Panc1 (cell line): Measurements from ENCODE around the gene MIR17HG. TPM values are rescaled to one million over a fixed set of nuclear protein-coding genes. Genes with fewer than 3 reads are reported as not detected.

Experiments used
- ATAC-seq: fragments of 200-7000 bp; cut with Tn5 transposase; 2 replicates; pipeline ENCODE4 v1.9.1; 2020; ENCODE audit warnings: mild to moderate bottlenecking, moderate library complexity
- BruUV-seq: library from RNA; stranded (reverse); fragments of 400-500 nt; replicated peaks from 2 replicates; lab custom pipeline; 2021; lab: Mats Ljungman, UMichigan
- CTCF ChIA-PET: fragments of 300-600 bp; sonication (Branson Sonifier 250); formaldehyde crosslinking; loops from one replicate; lab custom pipeline; 2022; ENCODE audit warnings: antibody characterized with exemption; lab: Charles Lee
- POLR2A ChIA-PET: fragments of 300-600 bp; sonication (Branson Sonifier 250); formaldehyde crosslinking; loops from one replicate; lab custom pipeline; 2022; ENCODE audit warnings: antibody characterized with exemption; lab: Charles Lee
- DNase-seq: peaks from one replicate; pipeline ENCODE4 v3.0.0-alpha.2; 2010; ENCODE audit warnings: low read depth, low spot score
- H3K27ac ChIP-seq: 2 replicates; pipeline ENCODE4 v1.5.1; 2011; ENCODE audit warnings: mild to moderate bottlenecking, low read length, inconsistent platforms
- H3K27me3 ChIP-seq: fragments of 200-500 bp; sonication (Bioruptor generic); 2 replicates; pipeline ENCODE4 v1.6.0; 2014; ENCODE audit warnings: low read length, inconsistent platforms; ENCODE audit not compliant: control insufficient read depth, insufficient read depth
- H3K36me3 ChIP-seq: fragments of 200-500 bp; sonication (Bioruptor generic); 2 replicates; pipeline ENCODE4 v1.5.1; 2014; ENCODE audit warnings: inconsistent platforms, mild to moderate bottlenecking, low read length, moderate library complexity; ENCODE audit not compliant: control insufficient read depth, insufficient read depth
- H3K4me1 ChIP-seq: 2 replicates; pipeline ENCODE4 v1.5.1; 2011; ENCODE audit warnings: inconsistent platforms, mild to moderate bottlenecking, low read length, moderate library complexity; ENCODE audit not compliant: control insufficient read depth, insufficient read depth
- H3K4me3 ChIP-seq, 2 experiments: 2 replicates each; pipeline ENCODE4 v1.5.1; 2011 to 2012; ENCODE audit warnings: low read depth in 2 of 2, low read length in 2 of 2, mild to moderate bottlenecking in 2 of 2, inconsistent platforms in 1 of 2, moderate library complexity in 1 of 2
- H3K9me3 ChIP-seq: fragments of 200-500 bp; sonication (Bioruptor generic); 2 replicates; pipeline ENCODE4 v1.5.1; 2014; ENCODE audit warnings: low read depth, mild to moderate bottlenecking, inconsistent platforms, low read length, moderate library complexity; ENCODE audit not compliant: control insufficient read depth, insufficient read depth
- POLR2AphosphoS5 ChIP-seq: IDR thresholded peaks from 2 replicates; pipeline ENCODE4 v1.6.1; 2012; ENCODE audit warnings: mild to moderate bottlenecking, low read depth, low read length, moderate library complexity
- REST ChIP-seq, 2 experiments: IDR thresholded peaks; 2 replicates each; pipeline ENCODE4 v1.6.1; 2011 to 2012; ENCODE audit warnings: low read depth in 2 of 2, control low read depth in 1 of 2, low read length in 1 of 2, mild to moderate bottlenecking in 1 of 2, moderate library complexity in 1 of 2; ENCODE audit not compliant: insufficient read depth in 1 of 2
- SIN3A ChIP-seq: IDR thresholded peaks from 2 replicates; pipeline ENCODE4 v1.6.1; 2012; ENCODE audit warnings: low read depth, mild to moderate bottlenecking, low read length, moderate library complexity, borderline replicate concordance; ENCODE audit not compliant: insufficient read depth
- TCF7L2 ChIP-seq: IDR thresholded peaks from 2 replicates; pipeline ENCODE4 v1.6.1; 2011; ENCODE audit warnings: mild to moderate bottlenecking, low read depth, low read length, inconsistent platforms
- in situ Hi-C: cut with HindIII; loops from 2 replicates; pipeline ENCODE4 v1.10.0; 2016; ENCODE audit warnings: low sequenced_read_pairs, low pct_unique_long_range_greater_than_20kb
- intact Hi-C: fragments of 100-400 bp; cut with micrococcal nuclease; formaldehyde crosslinking; loops from one replicate; pipeline ENCODE4 v1.10.0; 2022; ENCODE audit not compliant: unreplicated experiment
- total RNA-seq: library from RNA; stranded (reverse); gene quantifications from one replicate; pipeline ENCODE4 v1.2.1, GENCODE V29; 2021; ENCODE audit not compliant: unreplicated experiment
- TF ChIP-seq, protein P1 (sequence below): fragments of 450-650 bp; IDR thresholded peaks from 2 replicates; pipeline ENCODE4 v1.5.1; 2017; ENCODE audit warnings: mild to moderate bottlenecking

Gene MIR17HG
- total RNA-seq, 1 experiment from 2014 or later: 3.1 TPM

DNA sequence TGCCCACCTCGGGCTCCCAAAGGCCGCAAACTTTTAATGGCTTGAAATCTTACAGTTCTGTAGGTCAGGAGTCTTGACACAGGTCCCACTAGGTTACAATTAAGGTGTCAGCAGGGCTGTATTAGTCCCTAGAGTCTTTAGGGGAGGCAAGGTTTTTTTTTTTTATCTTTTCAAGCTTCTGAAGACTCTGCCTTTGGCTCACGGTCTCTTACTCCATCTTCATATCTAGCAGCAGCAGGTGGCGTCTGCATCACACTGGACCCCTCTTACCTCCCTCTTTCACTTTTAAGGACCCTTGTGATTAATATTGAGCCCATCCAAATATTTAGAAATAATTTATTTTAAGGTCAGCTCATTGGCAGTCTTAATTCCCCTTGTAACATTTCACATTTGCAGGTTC, 11.6 kb downstream of the MIR17HG start:
- Histone ChIP-seq H3K4me3 (no peak overlapping the region), H3K4me1 (no peaks in the 10 kb centered on the region), H3K36me3 (peaks cover 16% of the 10 kb centered on the region), H3K9me3 (no peaks in the 10 kb centered on the region), H3K27me3 (no peaks in the 10 kb centered on the region), H3K27ac (no peak overlapping the region)
- intact Hi-C loops: no loop called here
- ChIA-PET CTCF (no interaction called here), POLR2A (no interaction called here)
- BruUV-seq: no TSS peak
- TF ChIP-seq REST (IDR thresholded peaks at IDR 0.05; ENCODE audit: insufficient read depth in 1 of 2, low read depth in 2 of 2, low read length in 1 of 2) (no peak), POLR2AphosphoS5 (no peak), TCF7L2 (no peak), SIN3A (no peak)
- TF ChIP-seq, protein P1, sequence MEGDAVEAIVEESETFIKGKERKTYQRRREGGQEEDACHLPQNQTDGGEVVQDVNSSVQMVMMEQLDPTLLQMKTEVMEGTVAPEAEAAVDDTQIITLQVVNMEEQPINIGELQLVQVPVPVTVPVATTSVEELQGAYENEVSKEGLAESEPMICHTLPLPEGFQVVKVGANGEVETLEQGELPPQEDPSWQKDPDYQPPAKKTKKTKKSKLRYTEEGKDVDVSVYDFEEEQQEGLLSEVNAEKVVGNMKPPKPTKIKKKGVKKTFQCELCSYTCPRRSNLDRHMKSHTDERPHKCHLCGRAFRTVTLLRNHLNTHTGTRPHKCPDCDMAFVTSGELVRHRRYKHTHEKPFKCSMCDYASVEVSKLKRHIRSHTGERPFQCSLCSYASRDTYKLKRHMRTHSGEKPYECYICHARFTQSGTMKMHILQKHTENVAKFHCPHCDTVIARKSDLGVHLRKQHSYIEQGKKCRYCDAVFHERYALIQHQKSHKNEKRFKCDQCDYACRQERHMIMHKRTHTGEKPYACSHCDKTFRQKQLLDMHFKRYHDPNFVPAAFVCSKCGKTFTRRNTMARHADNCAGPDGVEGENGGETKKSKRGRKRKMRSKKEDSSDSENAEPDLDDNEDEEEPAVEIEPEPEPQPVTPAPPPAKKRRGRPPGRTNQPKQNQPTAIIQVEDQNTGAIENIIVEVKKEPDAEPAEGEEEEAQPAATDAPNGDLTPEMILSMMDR: no peak
- in situ Hi-C loops: no loop called here
- ATAC-seq: no peak; the same call in 1 of the 2 replicates
- no peak for DNase-seq

DNA sequence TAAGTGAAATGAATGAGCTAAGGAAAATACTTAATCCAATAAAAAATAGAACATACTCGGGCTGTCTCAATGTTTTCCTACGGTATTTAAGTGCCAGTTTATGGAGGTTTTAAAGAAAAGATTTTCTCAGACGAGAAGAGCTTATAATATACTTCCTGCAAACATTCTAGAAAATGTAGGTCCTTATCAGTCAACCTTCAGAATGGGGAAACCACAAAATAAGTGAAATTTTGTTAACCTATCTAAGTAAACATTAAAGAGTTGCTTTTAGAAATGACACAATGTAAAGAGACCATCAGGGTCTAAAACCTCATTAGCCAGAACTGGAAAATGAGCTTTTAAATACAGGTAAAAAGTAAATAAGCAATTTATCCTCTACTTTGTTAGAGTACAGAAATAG, 12.1 kb downstream of the MIR17HG start:
- intact Hi-C loops (no loop called here), in situ Hi-C loops (no loop called here)
- no peak for TF ChIP-seq SIN3A
- TF ChIP-seq POLR2AphosphoS5: no peak
- TF ChIP-seq TCF7L2: no peak
- TF ChIP-seq, protein P1: no peak
- Histone ChIP-seq H3K27ac (no peak overlapping the region), H3K27me3 (no peaks in the 10 kb centered on the region), H3K4me1 (no peaks in the 10 kb centered on the region), H3K4me3 (no peak overlapping the region), H3K36me3 (peaks cover 11% of the 10 kb centered on the region), H3K9me3 (no peaks in the 10 kb centered on the region)
- no peak for ATAC-seq
- ChIA-PET POLR2A (no interaction called here), CTCF (no interaction called here)
- DNase-seq: no peak
- no TSS peak for BruUV-seq
